ENCODE measurements around the gene TMEM86A.

DNA sequence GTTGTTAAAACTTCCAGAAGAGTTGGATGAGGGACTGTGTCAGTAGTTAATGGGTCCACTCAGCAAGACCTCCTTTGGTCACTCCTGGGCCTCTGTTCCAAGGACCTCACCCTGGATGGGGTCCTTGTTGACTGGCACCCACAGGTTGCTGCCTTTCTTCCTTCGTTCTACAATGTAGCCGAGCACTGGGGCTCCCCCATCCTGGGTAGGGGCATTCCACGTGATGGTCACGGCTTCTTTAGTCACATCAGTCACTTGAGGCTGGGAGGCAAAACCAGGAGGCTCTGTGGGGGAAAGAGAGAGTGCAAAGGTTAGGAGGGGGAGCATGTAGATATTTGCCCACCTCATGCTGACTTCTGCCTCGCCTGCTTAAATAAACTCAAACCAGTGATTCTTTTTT is 12.0 kb downstream of the TMEM86A start:
- TF ChIP-seq, protein P1, sequence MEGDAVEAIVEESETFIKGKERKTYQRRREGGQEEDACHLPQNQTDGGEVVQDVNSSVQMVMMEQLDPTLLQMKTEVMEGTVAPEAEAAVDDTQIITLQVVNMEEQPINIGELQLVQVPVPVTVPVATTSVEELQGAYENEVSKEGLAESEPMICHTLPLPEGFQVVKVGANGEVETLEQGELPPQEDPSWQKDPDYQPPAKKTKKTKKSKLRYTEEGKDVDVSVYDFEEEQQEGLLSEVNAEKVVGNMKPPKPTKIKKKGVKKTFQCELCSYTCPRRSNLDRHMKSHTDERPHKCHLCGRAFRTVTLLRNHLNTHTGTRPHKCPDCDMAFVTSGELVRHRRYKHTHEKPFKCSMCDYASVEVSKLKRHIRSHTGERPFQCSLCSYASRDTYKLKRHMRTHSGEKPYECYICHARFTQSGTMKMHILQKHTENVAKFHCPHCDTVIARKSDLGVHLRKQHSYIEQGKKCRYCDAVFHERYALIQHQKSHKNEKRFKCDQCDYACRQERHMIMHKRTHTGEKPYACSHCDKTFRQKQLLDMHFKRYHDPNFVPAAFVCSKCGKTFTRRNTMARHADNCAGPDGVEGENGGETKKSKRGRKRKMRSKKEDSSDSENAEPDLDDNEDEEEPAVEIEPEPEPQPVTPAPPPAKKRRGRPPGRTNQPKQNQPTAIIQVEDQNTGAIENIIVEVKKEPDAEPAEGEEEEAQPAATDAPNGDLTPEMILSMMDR (IDR thresholded peaks at IDR 0.05; ENCODE audit: insufficient read depth, low read length, poor library complexity, severe bottlenecking): no peak
- no peak for TF ChIP-seq EZH2phosphoT487 (conservative IDR thresholded peaks at IDR 0.05; ENCODE audit: low read length)
